Retinal pigment epithelial cell (primary cell): ENCODE results near the gene UTP18.
A peak's percentile ranks its signal among the peaks of the same experiment; 100 is the strongest.
"Not testable (repeated sequence)": the region's sequence is repeated elsewhere in the genome, so short reads cannot be mapped to it uniquely, and the experiment has no call there.

Experiments used
- DNase-seq: peaks from one replicate; pipeline ENCODE4 v3.0.0-alpha.2; 2010; ENCODE audit warnings: low read depth
- H3K4me3 ChIP-seq: 2 replicates; pipeline ENCODE4 v1.5.1; 2011; ENCODE audit warnings: mild to moderate bottlenecking, low read length, control low read depth, moderate library complexity
- TF ChIP-seq, protein P1 (sequence below): conservative IDR thresholded peaks from 2 replicates; pipeline ENCODE4 v1.5.1; 2011; ENCODE audit warnings: low read depth, low read length, control low read depth, inconsistent platforms

Gene UTP18

DNA sequence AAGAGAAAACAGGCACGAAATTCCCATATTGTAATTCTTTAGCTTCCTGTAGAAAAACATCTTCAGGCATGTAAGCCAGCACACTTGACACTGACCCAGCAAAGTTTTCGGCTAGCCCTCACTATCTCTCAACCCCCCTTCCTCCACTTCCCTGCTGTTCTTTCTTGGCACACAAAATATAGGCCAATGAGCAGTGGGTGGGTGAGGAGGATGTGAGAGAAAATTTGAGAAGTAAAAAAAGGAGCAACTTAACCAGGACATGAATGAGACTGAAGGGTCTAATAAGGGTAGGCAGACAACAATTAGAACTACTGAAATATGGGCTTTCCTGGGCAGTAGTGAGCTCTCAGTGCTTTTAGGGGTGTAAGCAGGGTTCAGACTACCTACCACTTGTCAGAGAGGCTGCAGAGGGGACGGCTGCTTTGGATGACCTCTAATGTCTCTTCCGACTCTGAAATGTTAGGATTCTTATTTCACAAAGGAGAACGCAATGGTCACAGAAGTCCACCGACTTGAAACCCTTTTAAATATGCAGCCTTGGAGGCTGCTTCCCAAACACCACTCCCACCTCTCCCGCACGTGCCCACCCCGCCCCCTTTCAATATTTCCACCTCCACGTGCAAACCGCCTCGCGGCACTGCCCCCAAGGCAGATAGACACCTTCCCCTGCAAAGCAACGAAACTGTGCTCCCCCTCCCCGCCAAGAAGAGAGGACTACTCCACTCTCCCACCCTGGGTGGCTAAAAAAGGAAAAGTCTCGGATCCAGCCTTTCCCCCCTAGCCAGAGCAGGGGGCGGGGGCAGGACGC is 1.4 kb upstream of the UTP18 start:
- no peak for DNase-seq
- TF ChIP-seq, protein P1, sequence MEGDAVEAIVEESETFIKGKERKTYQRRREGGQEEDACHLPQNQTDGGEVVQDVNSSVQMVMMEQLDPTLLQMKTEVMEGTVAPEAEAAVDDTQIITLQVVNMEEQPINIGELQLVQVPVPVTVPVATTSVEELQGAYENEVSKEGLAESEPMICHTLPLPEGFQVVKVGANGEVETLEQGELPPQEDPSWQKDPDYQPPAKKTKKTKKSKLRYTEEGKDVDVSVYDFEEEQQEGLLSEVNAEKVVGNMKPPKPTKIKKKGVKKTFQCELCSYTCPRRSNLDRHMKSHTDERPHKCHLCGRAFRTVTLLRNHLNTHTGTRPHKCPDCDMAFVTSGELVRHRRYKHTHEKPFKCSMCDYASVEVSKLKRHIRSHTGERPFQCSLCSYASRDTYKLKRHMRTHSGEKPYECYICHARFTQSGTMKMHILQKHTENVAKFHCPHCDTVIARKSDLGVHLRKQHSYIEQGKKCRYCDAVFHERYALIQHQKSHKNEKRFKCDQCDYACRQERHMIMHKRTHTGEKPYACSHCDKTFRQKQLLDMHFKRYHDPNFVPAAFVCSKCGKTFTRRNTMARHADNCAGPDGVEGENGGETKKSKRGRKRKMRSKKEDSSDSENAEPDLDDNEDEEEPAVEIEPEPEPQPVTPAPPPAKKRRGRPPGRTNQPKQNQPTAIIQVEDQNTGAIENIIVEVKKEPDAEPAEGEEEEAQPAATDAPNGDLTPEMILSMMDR = no peak
- peak overlapping the region; percentile 92 for H3K4me3 ChIP-seq

GRCh38 chr17:51259564-51260236 is 646 bp upstream of the UTP18 start, which contains the start of gene MBTD1:
MBTD1 (minus strand) TSS chr17:51260049; CDS start chr17:51225161, 34,888 bp downstream.
- TF ChIP-seq, protein P1 = no peak
- DNase-seq = peak; percentile 91
- peak within 1 kb of the TSS; percentile 92 for H3K4me3 ChIP-seq

GRCh38 chr17:51261024-51261963 is 948 bp downstream of the UTP18 start:
- TF ChIP-seq, protein P1 = no peak
- H3K4me3 ChIP-seq = peak overlapping the region; percentile 92
- DNase-seq = no peak

- TF ChIP-seq, protein P1 = no peak
- no peak overlapping the region for H3K4me3 ChIP-seq
- DNase-seq = no peak
Observed at GRCh38 chr17:51263006-51263405, 2.7 kb downstream of the UTP18 start.

GRCh38 chr17:51264466-51264865 is 4.1 kb downstream of the UTP18 start:
- not testable (repeated sequence) for H3K4me3 ChIP-seq, DNase-seq

DNA sequence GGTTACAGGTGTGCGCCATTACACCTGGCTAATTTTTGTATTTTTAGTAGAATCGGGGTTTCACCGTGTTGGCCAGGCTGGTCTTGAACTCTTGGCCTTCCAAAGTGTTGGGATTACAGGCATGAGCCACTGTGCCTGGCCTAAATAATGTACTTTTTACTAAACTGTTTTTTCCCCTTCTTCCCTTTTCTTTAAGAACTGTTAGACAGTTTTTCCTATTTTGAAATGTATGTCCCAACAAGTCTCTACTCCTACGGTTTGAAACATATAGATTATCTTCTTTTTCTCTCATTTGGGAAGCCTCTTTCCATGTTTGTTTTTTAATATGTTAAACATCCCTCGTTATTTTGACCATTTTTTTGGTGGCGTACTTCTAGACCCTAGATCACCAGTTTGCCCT is 9.6 kb downstream of the UTP18 start:
- TF ChIP-seq, protein P1 = no peak
- no peak overlapping the region for H3K4me3 ChIP-seq
- DNase-seq = no peak

DNA sequence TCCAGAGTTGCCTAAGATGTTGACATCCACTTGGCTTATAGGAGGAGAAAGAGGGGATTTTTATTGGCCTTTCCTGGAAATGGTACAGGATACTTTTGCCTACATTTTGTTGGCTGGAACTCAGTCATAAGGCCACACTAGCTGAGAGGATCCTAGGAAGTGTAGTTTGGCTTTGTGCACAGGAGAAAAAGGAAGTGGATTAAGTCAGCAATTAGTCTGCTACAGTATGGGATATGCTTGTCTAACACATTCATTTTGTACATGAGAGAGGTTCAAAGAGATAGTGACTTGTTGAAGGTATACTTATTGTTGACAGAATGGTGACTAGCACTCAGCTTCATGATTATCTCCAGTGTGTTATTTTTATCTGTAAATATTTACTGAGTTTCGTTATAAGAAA is 10.3 kb downstream of the UTP18 start:
- TF ChIP-seq, protein P1 = no peak
- no peak overlapping the region for H3K4me3 ChIP-seq
- DNase-seq = no peak
